Suppressor macrophage treated with lipopolysaccharide for 4 hours (primary cell): ENCODE measurements around the gene RPRD2.
"Not testable (repeated sequence)": the region's sequence is repeated elsewhere in the genome, so short reads cannot be mapped to it uniquely, and the experiment has no call there.

Experiments
- DNase-seq: peaks from one replicate; pipeline ENCODE4 v3.0.0-alpha.2; 2020

RPRD2 gene

DNA sequence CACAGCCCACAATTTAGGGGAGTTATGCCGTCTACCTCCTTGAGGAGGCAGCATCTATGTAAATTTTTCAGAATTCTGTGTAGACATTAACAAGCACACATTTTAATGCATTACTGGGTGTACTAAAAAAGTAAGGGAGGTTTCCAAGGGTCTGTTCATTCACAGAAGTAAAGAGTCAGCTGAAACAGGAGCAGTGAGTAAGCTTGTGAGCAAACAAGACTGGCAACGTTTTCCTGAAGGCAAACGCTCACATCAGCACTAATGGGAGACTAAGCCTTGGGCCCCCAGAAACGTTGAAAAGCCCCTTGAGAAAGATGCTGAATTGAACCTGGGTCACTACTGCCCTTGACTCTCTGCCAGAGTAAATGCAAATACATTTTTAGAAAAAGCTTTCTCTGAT, 25.7 kb downstream of the RPRD2 start:
- no peak for DNase-seq

DNA sequence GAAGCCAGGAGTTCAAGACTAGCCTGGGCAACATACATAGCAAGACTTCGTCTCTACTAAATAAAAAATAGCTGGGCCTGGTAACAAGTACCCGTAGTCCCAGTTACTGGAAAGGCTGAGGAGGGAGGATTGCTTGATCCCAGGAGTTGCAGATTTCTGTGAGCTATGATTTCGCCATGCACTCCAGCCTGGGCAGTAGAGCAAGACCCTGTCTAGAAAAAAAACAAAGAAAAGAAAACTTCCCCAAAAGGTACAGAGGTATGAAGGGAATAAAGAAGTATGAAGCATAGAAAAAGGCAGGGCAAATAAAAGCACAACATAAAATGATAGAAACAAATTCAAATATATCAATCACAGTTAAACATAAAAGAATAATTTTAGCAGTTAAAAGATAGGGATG, 28.7 kb downstream of the RPRD2 start:
- DNase-seq: no peak

DNA sequence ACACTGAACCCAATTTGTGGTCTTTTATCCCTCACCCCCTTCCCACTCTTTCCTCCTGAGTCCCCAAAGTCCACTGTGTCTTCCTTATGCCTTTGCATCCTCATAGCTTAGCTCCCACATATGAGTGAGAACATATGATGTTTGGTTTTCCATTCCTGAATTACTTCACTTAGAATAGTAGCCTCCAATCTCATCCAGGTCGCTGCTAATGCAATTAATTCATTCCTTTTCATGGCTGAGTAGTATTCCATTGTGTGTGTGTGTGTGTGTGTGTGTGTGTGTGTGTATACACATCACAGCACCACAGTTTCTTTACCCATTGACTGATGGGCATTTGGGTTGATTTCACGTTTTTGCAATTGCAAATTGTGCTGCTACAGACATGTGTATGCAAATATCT, 31.2 kb downstream of the RPRD2 start:
- not testable (repeated sequence) for DNase-seq

- DNase-seq: no peak
Measured at GRCh38 chr1:150397392-150398032, 33.6 kb downstream of the RPRD2 start.

- DNase-seq: no peak
Measured at GRCh38 chr1:150404465-150404864, 40.5 kb downstream of the RPRD2 start.

GRCh38 chr1:150405660-150406059, 41.7 kb downstream of the RPRD2 start:
- DNase-seq: no peak

GRCh38 chr1:150406483-150406882, 42.5 kb downstream of the RPRD2 start:
- DNase-seq: no peak

- no peak for DNase-seq
Measured at GRCh38 chr1:150407330-150407729, 43.4 kb downstream of the RPRD2 start.

GRCh38 chr1:150408800-150409199, 44.9 kb downstream of the RPRD2 start:
- no peak for DNase-seq

DNA sequence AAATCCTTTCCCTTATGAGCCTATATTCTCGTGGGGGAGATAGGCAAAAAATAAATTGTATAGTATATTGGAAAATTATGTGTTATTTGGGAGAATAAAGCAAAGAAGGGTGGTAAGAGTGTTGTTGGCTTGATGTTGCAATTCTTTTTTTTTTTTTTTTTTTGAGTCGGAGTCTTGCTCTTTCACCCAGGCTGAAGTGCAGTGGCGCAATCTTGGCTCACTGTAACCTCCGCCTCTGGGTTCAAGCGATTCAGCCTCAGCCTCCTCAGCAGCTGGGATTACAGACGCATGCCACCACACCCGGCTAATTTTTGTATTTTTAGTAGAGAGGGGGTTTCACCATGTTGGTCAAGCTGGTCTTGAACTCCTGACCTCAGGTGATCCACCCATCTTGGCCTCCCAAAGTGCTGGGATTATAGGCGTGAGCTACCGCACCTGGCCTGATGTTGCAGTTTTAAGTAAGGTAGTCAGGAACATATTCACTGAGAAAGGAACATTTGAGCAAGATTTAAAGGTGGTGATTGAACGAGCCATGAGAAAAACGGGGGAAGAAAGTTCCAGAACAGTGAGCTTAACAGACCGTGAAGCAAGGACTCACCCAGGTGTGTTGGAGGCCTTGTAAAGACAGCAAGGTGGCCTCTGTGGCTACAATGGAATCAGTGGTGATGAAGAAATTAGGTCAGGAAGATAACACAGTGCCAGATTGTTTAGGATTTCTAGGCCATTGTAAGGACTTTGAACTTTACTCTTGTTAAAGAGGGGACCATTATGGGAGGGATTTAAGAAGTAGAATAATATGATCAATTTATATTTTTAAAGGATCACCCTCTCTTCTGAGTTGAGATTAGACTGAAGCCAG, 45.8 kb downstream of the RPRD2 start:
- peak; percentile 49 for DNase-seq

- peak; percentile 82 for DNase-seq
Measured at GRCh38 chr1:150410582-150411101, 46.7 kb downstream of the RPRD2 start.

DNA sequence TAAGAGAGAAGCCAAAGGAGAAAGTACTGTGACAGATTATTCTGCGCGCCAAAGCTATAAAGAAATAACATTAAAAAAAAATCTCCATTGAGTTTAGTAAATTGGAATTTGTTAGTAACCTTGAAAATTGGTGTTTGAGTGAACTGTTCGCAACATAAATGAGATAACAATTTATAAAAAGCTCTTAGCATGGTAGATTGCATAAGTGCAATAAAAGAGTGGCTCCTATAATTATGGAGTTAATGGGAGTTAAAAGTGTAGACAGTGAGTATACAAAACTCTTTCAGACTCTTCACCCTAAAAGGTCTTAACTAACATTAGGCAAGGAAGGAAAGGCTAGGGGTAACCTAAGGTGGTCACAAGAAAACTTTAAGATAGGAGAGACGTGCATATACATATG, 50.6 kb downstream of the RPRD2 start:
- no peak for DNase-seq

DNA sequence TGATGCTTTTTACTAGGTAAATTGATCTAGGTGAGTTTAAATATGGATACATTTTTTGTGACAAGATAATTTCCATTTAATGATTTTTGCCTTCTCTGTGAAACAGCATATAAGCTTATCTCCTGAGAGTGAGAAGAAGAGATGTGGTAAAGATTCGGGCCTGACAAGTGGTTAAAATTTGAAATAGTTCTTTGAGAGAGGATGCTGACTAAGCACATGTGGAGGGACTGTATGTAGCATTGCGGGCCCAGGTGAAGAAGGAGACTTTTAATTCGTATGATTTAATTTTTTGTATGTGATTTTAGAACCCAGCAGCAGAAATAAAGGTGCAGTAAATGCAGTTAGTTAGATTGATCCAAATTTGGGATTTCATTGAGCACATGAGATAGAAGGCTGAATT, 51.9 kb downstream of the RPRD2 start:
- no peak for DNase-seq

DNA sequence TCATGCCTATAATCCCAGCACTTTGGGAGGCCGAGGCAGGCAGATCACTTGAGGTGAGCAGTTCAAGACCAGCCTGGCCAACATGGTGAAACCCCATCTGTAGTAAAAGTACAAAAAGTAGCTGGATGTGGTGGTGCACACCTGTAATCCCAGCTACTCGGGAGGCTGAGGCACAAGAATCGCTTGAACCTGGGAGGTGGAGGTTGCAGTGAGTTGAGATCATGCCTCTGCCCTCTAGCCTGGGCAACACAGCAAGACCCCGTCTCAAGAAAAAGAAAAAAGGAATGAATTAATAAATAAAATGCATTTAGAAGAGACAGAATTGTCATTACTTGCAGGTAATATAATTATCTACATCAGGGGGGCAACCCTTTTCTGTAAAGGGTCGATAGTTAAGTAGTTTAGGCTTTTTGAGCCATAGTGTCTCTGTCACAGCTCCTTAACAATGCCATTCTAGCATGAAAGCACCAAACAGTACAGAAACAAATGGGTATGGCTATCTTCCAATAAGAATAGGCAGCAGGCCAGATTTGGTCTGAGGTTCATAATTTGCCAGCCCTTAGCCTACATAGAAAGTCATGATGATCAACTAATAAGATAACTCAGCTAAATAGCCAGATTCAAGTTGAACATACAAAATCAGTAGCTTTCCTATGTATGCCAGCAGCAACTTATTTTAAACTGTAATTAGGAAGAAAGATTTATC, 56.8 kb downstream of the RPRD2 start:
- DNase-seq: no peak

DNA sequence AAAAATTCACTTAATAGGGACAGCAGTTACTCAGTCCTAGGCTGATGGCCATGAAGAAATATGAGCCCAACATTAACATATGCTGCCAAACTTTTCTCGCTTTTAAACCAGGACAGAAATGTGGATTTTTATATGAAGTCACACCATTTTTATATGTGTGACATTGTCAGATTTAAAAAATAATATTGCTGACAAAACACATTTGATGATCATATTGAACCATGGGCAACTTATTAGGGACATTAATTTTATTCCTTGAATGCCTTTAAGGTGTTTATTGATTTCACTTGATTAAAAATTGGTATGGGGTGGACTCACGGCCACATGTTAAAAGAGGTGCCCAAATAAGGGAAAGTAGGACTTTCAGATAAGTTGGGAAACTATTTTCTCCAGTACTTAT, 58.6 kb downstream of the RPRD2 start:
- no peak for DNase-seq

DNA sequence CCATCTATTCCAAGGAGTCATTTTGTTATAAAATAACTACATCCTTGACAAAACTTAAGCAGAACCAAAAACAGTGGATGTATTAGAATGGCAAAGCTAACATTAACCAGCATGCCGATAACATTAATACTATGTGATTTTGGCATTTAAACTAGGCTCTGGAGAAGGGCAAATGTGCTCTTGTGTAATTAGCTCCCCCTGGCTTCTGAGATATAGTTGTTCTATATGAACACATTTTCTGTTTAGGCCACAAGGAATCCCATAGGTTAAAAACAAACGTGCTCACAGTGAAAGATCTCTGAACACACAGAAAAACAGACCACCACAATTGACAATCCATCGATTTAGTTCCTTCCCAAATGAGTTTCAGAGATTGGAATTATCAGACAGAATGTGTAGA, 65.9 kb downstream of the RPRD2 start:
- peak; percentile 22 for DNase-seq

- no peak for DNase-seq
Measured at GRCh38 chr1:150441121-150441520, 77.2 kb downstream of the RPRD2 start.

DNA sequence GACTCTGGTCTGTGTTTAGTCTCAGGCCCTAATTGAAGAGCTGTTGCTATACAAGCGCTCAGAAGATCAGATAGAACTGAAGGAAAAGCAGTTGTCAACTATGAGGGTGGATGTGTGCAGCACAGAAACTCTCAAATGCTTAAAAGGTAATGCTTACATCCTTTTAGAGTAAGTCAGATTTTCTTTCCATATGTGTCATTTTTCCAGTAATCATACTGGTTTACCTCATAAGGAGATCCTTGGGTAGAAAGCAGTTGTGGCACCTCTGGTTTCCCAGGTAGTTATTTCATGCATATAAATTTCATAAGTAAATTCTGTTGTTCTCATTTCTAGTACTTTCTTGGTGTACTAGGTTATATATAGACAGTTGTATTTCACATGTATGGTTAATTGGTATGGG, 80.3 kb downstream of the RPRD2 start:
- DNase-seq: no peak

GRCh38 chr1:150456146-150456647, 92.2 kb downstream of the RPRD2 start:
- DNase-seq: no peak

DNA sequence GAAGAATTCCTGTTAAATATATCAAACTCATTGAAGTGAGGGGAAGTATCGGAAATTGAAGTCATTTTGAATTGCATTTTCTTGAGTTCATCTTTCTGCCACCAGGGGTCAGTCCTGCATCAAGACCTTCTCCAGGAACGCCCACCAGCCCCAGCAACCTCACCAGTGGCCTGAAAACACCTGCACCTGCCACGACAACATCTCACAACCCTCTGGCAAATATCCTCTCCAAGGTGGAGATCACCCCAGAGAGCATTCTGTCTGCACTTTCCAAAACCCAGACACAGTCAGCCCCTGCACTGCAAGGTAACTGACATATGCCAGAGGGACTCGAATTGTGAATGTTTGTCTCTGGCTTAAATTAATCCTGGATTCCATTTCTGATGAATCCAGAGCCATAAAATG, 100.5 kb downstream of the RPRD2 start:
- peak; percentile 78 for DNase-seq

DNA sequence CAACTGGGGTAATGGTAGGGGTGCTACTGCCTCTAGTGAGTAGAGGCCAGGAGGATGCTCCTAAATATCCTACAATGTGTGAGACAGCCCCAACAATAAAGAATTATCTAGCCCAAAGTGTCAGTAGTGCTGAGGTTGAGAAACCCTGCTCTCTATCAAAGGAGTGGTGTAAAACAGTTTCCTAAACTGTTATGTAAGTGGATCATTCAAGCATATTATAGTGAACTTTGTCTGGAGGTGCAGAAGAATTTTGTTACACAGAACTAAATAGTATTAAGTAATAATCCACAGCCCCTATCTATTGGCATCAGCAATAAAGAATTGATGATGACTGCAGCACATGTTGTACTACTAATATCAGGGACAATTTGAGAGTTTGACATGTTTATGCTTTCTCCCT, 103.0 kb downstream of the RPRD2 start:
- no peak for DNase-seq

DNA sequence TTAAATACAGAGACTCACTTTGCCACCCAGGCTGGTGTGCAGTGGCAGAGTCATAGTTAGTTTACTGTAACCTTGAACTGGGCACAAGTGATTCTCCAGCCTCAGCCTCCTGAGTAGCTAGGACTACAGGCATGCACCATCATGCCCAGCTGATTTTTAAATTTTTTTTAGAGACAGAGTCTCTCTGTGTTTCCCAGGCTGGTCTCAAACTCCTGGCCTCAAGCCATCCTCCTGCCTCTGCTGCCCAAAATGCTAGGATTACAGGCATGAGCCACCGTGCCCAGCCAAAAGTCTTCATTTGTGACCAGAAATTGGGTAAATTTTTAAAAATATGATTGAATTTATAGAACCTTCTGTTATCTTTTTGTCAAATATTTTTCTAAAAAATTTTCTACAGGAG, 105.3 kb downstream of the RPRD2 start:
- no peak for DNase-seq

DNA sequence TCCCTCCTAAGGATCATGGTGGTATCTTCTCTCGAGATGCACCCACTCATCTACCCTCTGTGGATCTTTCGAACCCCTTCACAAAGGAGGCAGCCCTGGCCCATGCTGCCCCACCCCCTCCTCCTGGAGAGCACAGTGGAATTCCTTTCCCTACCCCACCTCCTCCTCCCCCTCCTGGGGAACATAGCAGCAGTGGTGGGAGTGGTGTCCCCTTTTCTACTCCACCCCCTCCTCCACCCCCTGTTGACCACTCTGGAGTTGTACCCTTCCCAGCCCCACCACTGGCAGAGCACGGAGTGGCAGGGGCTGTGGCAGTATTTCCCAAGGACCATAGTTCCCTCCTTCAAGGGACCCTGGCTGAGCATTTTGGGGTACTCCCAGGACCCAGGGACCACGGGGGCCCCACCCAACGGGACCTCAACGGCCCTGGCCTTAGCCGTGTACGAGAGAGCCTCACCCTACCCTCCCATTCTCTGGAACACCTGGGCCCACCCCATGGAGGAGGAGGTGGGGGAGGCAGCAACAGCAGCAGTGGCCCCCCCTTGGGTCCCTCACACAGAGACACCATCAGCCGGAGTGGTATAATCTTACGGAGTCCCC, 108.8 kb downstream of the RPRD2 start:
- DNase-seq: no peak
